HepG2 (cell line): ENCODE results near the gene URB1. TPM values are rescaled to one million over a fixed set of nuclear protein-coding genes. Genes with fewer than 3 reads are reported as not detected.

ENCODE experiments used
- FOXK1 ChIP-seq: sonication (generic); formaldehyde crosslinking; IDR thresholded peaks from 2 replicates; pipeline ENCODE4 v1.4.0; 2020; ENCODE audit warnings: low read depth, missing genetic modification reagents, borderline replicate concordance
- MAF1 ChIP-seq: sonication (generic); formaldehyde crosslinking; IDR thresholded peaks from 2 replicates; pipeline ENCODE4 v1.5.0; 2020; ENCODE audit warnings: missing genetic modification reagents, borderline replicate concordance
- NAIF1 ChIP-seq: sonication (generic); formaldehyde crosslinking; IDR thresholded peaks from 2 replicates; pipeline ENCODE4 v1.5.0; 2020; ENCODE audit warnings: mild to moderate bottlenecking, missing genetic modification reagents, borderline replicate concordance
- SMYD3 ChIP-seq: sonication (generic); formaldehyde crosslinking; IDR thresholded peaks from 2 replicates; pipeline ENCODE4 v1.8.1; 2023; ENCODE audit warnings: mild to moderate bottlenecking, missing genetic modification reagents
- U2AF1 ChIP-seq: fragments of 200-400 bp; formaldehyde crosslinking; optimal IDR thresholded peaks from 2 replicates; pipeline ENCODE3; 2017; ENCODE audit warnings: mild to moderate bottlenecking, low read depth, low read length
- YEATS2 ChIP-seq: sonication (generic); formaldehyde crosslinking; IDR thresholded peaks from 2 replicates; pipeline ENCODE4 v1.4.0; 2020; ENCODE audit warnings: missing genetic modification reagents, borderline replicate concordance
- ZNF264 ChIP-seq: sonication (generic); formaldehyde crosslinking; IDR thresholded peaks from 2 replicates; pipeline ENCODE4 v1.4.0; 2020; ENCODE audit warnings: missing genetic modification reagents
- ZNF282 ChIP-seq: fragments of 450-650 bp; IDR thresholded peaks from 2 replicates; pipeline ENCODE4 v1.6.1; 2018; ENCODE audit not compliant: partially characterized antibody
- ZNF33A ChIP-seq: sonication (generic); formaldehyde crosslinking; IDR thresholded peaks from 2 replicates; pipeline ENCODE4 v1.5.1; 2020; ENCODE audit warnings: missing genetic modification reagents, mild to moderate bottlenecking, moderate library complexity, borderline replicate concordance
- ZNF496 ChIP-seq: sonication (generic); formaldehyde crosslinking; IDR thresholded peaks from 2 replicates; pipeline ENCODE4 v1.8.1; 2023; ENCODE audit warnings: mild to moderate bottlenecking, moderate library complexity, missing genetic modification reagents; ENCODE audit not compliant: insufficient replicate concordance
- ZNF607 ChIP-seq: sonication (generic); formaldehyde crosslinking; IDR thresholded peaks from 2 replicates; pipeline ENCODE4 v1.5.1; 2020; ENCODE audit warnings: missing genetic modification reagents, mild to moderate bottlenecking, borderline replicate concordance
- ZNF747 ChIP-seq: sonication (generic); formaldehyde crosslinking; IDR thresholded peaks from 2 replicates; pipeline ENCODE4 v1.8.1; 2023; ENCODE audit warnings: missing genetic modification reagents, mild to moderate bottlenecking, borderline replicate concordance
- polyA plus RNA-seq, 8 experiments: library from polyadenylated mRNA; depleted of rRNA in 3 of 8; stranded (reverse) in 7 of 8; unstranded in 1 of 8; fragments of >200 nt; fragmentation: Illumina TruSeq in 4 of 8; extraction: Trizol in 4 of 8; gene quantifications; 2 replicates each; pipeline versions ENCODE4 v1.2.1 to v1.2.3, GENCODE V29; 2011 to 2016; ENCODE audit warnings: low read depth in 4 of 8, missing spikeins in 1 of 8, mixed read lengths in 1 of 8; ENCODE audit not compliant: insufficient read depth in 1 of 8
- total RNA-seq, 5 experiments: library from RNA; depleted of rRNA; stranded (reverse); fragments of >200 nt; fragmentation: Illumina TruSeq; extraction: Trizol; gene quantifications; 2 replicates each; pipeline ENCODE4 v1.2.3, GENCODE V29; 2016; ENCODE audit warnings: low read depth in 1 of 5
- TF ChIP-seq, protein P1 (sequence below), 2 experiments: fragments of 450-650 bp in 1 of 2; sonication (generic) in 1 of 2; formaldehyde crosslinking in 1 of 2; IDR thresholded peaks; 2 replicates each; pipeline versions ENCODE4 v1.6.1 to v1.8.0; 2016 to 2022; ENCODE audit warnings: antibody characterized with exemption in 1 of 2, mild to moderate bottlenecking in 1 of 2, missing genetic modification reagents in 1 of 2
- TF ChIP-seq, protein P2 (sequence below): sonication (generic); formaldehyde crosslinking; conservative IDR thresholded peaks from 2 replicates; pipeline ENCODE4 v1.5.0; 2020; ENCODE audit warnings: missing genetic modification reagents
- TF ChIP-seq, protein P3 (sequence below): sonication (generic); formaldehyde crosslinking; conservative IDR thresholded peaks from 2 replicates; pipeline ENCODE4 v1.8.0; 2022; ENCODE audit warnings: mild to moderate bottlenecking, moderate library complexity, missing genetic modification reagents
- TF ChIP-seq, protein P4 (sequence below): IDR thresholded peaks from 2 replicates; pipeline ENCODE4 v1.6.1; 2016; ENCODE audit warnings: low read depth, control low read depth

Gene URB1
- total and polyA plus RNA-seq, 2 of the 13 experiments (the other 11 are each of a cell fraction or from before 2014, with no cell fraction given): 4.5 to 16.7 TPM

DNA sequence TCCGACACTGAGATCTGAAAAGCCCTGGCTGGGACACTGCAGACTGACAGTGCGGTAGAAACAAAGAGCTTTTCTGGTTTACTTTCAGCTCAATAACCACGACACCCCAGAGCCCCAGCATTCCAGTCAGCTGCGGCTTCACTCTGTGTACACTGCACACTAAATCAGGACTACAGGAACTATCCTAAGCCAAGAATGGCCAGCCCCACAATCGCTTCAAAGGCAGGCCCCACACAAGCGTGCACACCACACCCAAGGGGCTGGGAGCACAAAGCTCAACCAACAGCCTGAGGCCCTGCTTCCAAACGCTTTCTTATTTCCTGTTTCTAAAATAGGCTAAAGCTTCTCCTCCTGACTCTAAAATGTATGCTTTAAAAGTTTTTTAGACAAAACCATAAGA lies 28.4 kb downstream of the URB1 start (continued):
- TF ChIP-seq, protein P1, sequence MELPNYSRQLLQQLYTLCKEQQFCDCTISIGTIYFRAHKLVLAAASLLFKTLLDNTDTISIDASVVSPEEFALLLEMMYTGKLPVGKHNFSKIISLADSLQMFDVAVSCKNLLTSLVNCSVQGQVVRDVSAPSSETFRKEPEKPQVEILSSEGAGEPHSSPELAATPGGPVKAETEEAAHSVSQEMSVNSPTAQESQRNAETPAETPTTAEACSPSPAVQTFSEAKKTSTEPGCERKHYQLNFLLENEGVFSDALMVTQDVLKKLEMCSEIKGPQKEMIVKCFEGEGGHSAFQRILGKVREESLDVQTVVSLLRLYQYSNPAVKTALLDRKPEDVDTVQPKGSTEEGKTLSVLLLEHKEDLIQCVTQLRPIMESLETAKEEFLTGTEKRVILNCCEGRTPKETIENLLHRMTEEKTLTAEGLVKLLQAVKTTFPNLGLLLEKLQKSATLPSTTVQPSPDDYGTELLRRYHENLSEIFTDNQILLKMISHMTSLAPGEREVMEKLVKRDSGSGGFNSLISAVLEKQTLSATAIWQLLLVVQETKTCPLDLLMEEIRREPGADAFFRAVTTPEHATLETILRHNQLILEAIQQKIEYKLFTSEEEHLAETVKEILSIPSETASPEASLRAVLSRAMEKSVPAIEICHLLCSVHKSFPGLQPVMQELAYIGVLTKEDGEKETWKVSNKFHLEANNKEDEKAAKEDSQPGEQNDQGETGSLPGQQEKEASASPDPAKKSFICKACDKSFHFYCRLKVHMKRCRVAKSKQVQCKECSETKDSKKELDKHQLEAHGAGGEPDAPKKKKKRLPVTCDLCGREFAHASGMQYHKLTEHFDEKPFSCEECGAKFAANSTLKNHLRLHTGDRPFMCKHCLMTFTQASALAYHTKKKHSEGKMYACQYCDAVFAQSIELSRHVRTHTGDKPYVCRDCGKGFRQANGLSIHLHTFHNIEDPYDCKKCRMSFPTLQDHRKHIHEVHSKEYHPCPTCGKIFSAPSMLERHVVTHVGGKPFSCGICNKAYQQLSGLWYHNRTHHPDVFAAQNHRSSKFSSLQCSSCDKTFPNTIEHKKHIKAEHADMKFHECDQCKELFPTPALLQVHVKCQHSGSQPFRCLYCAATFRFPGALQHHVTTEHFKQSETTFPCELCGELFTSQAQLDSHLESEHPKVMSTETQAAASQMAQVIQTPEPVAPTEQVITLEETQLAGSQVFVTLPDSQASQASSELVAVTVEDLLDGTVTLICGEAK (IDR thresholded peaks at IDR 0.05): no peak
- TF ChIP-seq, protein P1 (CRISPR knock-in tag; IDR thresholded peaks at IDR 0.05): no peak
- TF ChIP-seq ZNF607 (CRISPR knock-in tag) (no peak), U2AF1 (no peak), ZNF264 (CRISPR knock-in tag) (no peak), ZNF282 (no peak), FOXK1 (CRISPR knock-in tag) (no peak), ZNF747 (CRISPR knock-in tag) (no peak), MAF1 (no peak), NAIF1 (no peak), ZNF33A (CRISPR knock-in tag) (no peak), ZNF496 (CRISPR knock-in tag) (no peak), YEATS2 (CRISPR knock-in tag) (no peak), SMYD3 (CRISPR knock-in tag) (no peak)
- TF ChIP-seq, protein P2, sequence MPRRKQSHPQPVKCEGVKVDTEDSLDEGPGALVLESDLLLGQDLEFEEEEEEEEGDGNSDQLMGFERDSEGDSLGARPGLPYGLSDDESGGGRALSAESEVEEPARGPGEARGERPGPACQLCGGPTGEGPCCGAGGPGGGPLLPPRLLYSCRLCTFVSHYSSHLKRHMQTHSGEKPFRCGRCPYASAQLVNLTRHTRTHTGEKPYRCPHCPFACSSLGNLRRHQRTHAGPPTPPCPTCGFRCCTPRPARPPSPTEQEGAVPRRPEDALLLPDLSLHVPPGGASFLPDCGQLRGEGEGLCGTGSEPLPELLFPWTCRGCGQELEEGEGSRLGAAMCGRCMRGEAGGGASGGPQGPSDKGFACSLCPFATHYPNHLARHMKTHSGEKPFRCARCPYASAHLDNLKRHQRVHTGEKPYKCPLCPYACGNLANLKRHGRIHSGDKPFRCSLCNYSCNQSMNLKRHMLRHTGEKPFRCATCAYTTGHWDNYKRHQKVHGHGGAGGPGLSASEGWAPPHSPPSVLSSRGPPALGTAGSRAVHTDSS (CRISPR knock-in tag): no peak
- TF ChIP-seq, protein P3, sequence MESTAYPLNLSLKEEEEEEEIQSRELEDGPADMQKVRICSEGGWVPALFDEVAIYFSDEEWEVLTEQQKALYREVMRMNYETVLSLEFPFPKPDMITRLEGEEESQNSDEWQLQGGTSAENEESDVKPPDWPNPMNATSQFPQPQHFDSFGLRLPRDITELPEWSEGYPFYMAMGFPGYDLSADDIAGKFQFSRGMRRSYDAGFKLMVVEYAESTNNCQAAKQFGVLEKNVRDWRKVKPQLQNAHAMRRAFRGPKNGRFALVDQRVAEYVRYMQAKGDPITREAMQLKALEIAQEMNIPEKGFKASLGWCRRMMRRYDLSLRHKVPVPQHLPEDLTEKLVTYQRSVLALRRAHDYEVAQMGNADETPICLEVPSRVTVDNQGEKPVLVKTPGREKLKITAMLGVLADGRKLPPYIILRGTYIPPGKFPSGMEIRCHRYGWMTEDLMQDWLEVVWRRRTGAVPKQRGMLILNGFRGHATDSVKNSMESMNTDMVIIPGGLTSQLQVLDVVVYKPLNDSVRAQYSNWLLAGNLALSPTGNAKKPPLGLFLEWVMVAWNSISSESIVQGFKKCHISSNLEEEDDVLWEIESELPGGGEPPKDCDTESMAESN (CRISPR knock-in tag): no peak
- TF ChIP-seq, protein P4, sequence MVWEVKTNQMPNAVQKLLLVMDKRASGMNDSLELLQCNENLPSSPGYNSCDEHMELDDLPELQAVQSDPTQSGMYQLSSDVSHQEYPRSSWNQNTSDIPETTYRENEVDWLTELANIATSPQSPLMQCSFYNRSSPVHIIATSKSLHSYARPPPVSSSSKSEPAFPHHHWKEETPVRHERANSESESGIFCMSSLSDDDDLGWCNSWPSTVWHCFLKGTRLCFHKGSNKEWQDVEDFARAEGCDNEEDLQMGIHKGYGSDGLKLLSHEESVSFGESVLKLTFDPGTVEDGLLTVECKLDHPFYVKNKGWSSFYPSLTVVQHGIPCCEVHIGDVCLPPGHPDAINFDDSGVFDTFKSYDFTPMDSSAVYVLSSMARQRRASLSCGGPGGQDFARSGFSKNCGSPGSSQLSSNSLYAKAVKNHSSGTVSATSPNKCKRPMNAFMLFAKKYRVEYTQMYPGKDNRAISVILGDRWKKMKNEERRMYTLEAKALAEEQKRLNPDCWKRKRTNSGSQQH (CRISPR knock-in tag): no peak
